ENCODE measurements around the gene PALMD. TPM values are rescaled to one million over a fixed set of nuclear protein-coding genes. Genes with fewer than 3 reads are reported as not detected.

The PALMD gene
- polyA plus RNA-seq, 3 donors = 2.0 to 3.6 (median 2.6) TPM

- no peak for DNase-seq (ENCODE audit: extremely low read depth in 1 of 11, low read depth in 9 of 11, low spot score in 4 of 11)
These were observed 31.0 kb downstream of the PALMD start for GRCh38 chr1:99676876-99677275.

GRCh38 chr1:99677416-99677815 lies 31.5 kb downstream of the PALMD start:
- DNase-seq (ENCODE audit: extremely low read depth in 1 of 11, low read depth in 9 of 11, low spot score in 4 of 11) = no peak

- DNase-seq (ENCODE audit: extremely low read depth in 1 of 11, low read depth in 9 of 11, low spot score in 4 of 11) = no peak
These were observed 34.4 kb downstream of the PALMD start for GRCh38 chr1:99680270-99680669.

- DNase-seq (ENCODE audit: extremely low read depth in 1 of 11, low read depth in 9 of 11, low spot score in 4 of 11) = no peak
These were observed 35.7 kb downstream of the PALMD start for GRCh38 chr1:99681583-99681982.

- no peak for DNase-seq (ENCODE audit: extremely low read depth in 1 of 11, low read depth in 9 of 11, low spot score in 4 of 11)
These were observed 36.4 kb downstream of the PALMD start for GRCh38 chr1:99682291-99682751.

GRCh38 chr1:99685516-99686180 lies 39.7 kb downstream of the PALMD start:
- DNase-seq (ENCODE audit: extremely low read depth in 1 of 11, low read depth in 9 of 11, low spot score in 4 of 11) = peak in 6 of 11 donors; percentile 34 to 46 (median 44)

GRCh38 chr1:99691175-99691574 lies 45.3 kb downstream of the PALMD start:
- DNase-seq (ENCODE audit: extremely low read depth in 1 of 11, low read depth in 9 of 11, low spot score in 4 of 11) = no peak

GRCh38 chr1:99696616-99697015 lies 50.7 kb downstream of the PALMD start:
- no peak for DNase-seq (ENCODE audit: extremely low read depth in 1 of 11, low read depth in 9 of 11, low spot score in 4 of 11)

GRCh38 chr1:99697580-99697979 lies 51.7 kb downstream of the PALMD start:
- DNase-seq (ENCODE audit: extremely low read depth in 1 of 11, low read depth in 9 of 11, low spot score in 4 of 11) = no peak

GRCh38 chr1:99700020-99700419 lies 54.1 kb downstream of the PALMD start:
- DNase-seq (ENCODE audit: extremely low read depth in 1 of 11, low read depth in 9 of 11, low spot score in 4 of 11) = no peak

GRCh38 chr1:99702221-99702620 lies 56.3 kb downstream of the PALMD start:
- DNase-seq (ENCODE audit: extremely low read depth in 1 of 11, low read depth in 9 of 11, low spot score in 4 of 11) = no peak

GRCh38 chr1:99704356-99704816 lies 58.5 kb downstream of the PALMD start:
- no peak for DNase-seq (ENCODE audit: extremely low read depth in 1 of 11, low read depth in 9 of 11, low spot score in 4 of 11)

GRCh38 chr1:99705385-99705784 lies 59.5 kb downstream of the PALMD start:
- DNase-seq (ENCODE audit: extremely low read depth in 1 of 11, low read depth in 9 of 11, low spot score in 4 of 11) = no peak

GRCh38 chr1:99707535-99708142 lies 61.7 kb downstream of the PALMD start:
- peak; percentile 36 to 60 (median 54) for DNase-seq (ENCODE audit: extremely low read depth in 1 of 11, low read depth in 9 of 11, low spot score in 4 of 11)

- DNase-seq (ENCODE audit: extremely low read depth in 1 of 11, low read depth in 9 of 11, low spot score in 4 of 11) = no peak
These were observed 65.1 kb downstream of the PALMD start for GRCh38 chr1:99710994-99711393.

GRCh38 chr1:99713006-99713405 lies 67.1 kb downstream of the PALMD start:
- DNase-seq (ENCODE audit: extremely low read depth in 1 of 11, low read depth in 9 of 11, low spot score in 4 of 11) = no peak

GRCh38 chr1:99717005-99717404 lies 71.1 kb downstream of the PALMD start:
- no peak for DNase-seq (ENCODE audit: extremely low read depth in 1 of 11, low read depth in 9 of 11, low spot score in 4 of 11)

GRCh38 chr1:99723251-99723650 lies 77.3 kb downstream of the PALMD start:
- no peak for DNase-seq (ENCODE audit: extremely low read depth in 1 of 11, low read depth in 9 of 11, low spot score in 4 of 11)

GRCh38 chr1:99725996-99726395 lies 80.1 kb downstream of the PALMD start:
- DNase-seq (ENCODE audit: extremely low read depth in 1 of 11, low read depth in 9 of 11, low spot score in 4 of 11) = no peak

- no peak for DNase-seq (ENCODE audit: extremely low read depth in 1 of 11, low read depth in 9 of 11, low spot score in 4 of 11)
These were observed 80.5 kb downstream of the PALMD start for GRCh38 chr1:99726407-99726806.

- DNase-seq (ENCODE audit: extremely low read depth in 1 of 11, low read depth in 9 of 11, low spot score in 4 of 11) = no peak
These were observed 80.9 kb downstream of the PALMD start for GRCh38 chr1:99726818-99727217.

Measured in renal cortex interstitium (tissue), 11 donors.